22Rv1 (cell line): ENCODE data around the gene CNOT4.

ENCODE experiments used
- H3K27ac ChIP-seq: fragments of 450-650 bp; 2 replicates; pipeline ENCODE4 v1.5.1; 2017
- ZFX ChIP-seq: fragments of 450-650 bp; IDR thresholded peaks from 2 replicates; pipeline ENCODE4 v1.6.1; 2017; ENCODE audit warnings: antibody characterized with exemption, borderline replicate concordance
- TF ChIP-seq, protein P1 (sequence below): fragments of 450-650 bp; IDR thresholded peaks from 2 replicates; pipeline ENCODE4 v1.5.1; 2017; ENCODE audit warnings: mild to moderate bottlenecking

The CNOT4 gene

GRCh38 chr7:135550196-135550595, 40.3 kb upstream of the CNOT4 start:
- no peak for TF ChIP-seq ZFX
- TF ChIP-seq, protein P1, sequence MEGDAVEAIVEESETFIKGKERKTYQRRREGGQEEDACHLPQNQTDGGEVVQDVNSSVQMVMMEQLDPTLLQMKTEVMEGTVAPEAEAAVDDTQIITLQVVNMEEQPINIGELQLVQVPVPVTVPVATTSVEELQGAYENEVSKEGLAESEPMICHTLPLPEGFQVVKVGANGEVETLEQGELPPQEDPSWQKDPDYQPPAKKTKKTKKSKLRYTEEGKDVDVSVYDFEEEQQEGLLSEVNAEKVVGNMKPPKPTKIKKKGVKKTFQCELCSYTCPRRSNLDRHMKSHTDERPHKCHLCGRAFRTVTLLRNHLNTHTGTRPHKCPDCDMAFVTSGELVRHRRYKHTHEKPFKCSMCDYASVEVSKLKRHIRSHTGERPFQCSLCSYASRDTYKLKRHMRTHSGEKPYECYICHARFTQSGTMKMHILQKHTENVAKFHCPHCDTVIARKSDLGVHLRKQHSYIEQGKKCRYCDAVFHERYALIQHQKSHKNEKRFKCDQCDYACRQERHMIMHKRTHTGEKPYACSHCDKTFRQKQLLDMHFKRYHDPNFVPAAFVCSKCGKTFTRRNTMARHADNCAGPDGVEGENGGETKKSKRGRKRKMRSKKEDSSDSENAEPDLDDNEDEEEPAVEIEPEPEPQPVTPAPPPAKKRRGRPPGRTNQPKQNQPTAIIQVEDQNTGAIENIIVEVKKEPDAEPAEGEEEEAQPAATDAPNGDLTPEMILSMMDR = no peak
- no peak overlapping the region for H3K27ac ChIP-seq

GRCh38 chr7:135541029-135541428, 31.1 kb upstream of the CNOT4 start:
- TF ChIP-seq, protein P1 = no peak
- TF ChIP-seq ZFX = no peak

GRCh38 chr7:135539629-135540028, 29.7 kb upstream of the CNOT4 start:
- TF ChIP-seq ZFX = no peak
- TF ChIP-seq, protein P1 = no peak
- no peak overlapping the region for H3K27ac ChIP-seq

More at GRCh38 chr7:135541029-135541428, 31.1 kb upstream of the CNOT4 start:
- H3K27ac ChIP-seq = no peak overlapping the region

DNA sequence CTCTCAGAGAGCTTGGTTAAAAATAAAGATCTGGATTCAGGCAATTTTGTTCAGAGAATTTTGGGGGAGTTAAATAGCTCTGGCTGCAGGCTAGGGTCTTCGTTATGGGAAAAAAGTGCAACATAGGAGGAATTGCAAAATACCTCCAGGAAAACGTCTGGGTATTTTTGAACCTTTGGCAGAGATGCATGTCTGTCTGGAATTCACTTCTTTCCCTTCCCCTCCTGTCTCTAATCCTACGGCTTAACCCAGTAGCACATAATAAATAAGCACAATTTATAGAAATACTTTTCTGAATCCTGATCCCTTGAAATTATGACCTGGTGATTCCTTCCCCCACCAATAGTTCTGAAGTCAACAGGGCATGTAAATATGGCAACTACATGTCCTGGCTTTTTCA, 28.5 kb upstream of the CNOT4 start:
- TF ChIP-seq ZFX = no peak
- TF ChIP-seq, protein P1 = no peak
- no peak overlapping the region for H3K27ac ChIP-seq

- TF ChIP-seq, protein P1 = no peak
- TF ChIP-seq ZFX = no peak
- no peak overlapping the region for H3K27ac ChIP-seq
Observed at GRCh38 chr7:135537905-135538304, 28.0 kb upstream of the CNOT4 start.

DNA sequence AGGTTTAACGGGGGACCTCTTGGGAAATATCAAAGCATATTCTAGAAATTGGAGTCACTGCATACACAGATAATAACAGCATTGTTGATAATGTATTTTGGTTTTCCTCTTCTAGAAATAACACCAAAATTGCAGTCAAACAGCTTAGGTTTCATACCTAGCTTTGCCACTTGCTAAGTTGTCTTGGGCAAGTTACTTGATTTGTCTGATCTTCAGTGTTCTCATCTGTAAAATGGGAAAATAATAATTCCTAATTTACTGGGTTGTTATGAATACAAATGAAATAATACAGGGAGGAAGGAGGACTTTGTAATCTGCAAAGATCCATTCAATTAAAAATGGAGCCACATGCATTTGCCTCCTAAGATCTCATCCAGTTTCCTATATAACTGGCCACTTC, 27.6 kb upstream of the CNOT4 start:
- no peak overlapping the region for H3K27ac ChIP-seq
- no peak for TF ChIP-seq ZFX
- TF ChIP-seq, protein P1 = no peak

DNA sequence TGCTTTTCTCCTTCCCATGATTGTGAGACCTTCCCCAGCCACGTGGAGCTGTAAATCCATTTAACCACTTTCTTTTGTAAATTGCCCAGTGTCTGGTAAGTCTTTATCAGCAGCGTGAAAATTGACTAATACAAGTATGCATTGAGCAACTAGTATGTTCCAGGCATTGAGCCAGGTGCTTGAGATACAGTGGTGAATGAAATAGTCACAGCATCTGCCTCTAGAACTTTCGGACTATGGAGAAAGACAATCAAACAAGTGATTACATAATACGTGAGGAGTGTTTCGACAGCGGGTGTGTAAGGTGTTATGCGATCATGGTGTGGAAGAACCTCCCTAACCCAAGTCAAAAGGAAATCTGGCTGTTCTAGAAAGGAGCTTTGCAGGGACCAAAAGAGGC, 26.2 kb upstream of the CNOT4 start:
- no peak overlapping the region for H3K27ac ChIP-seq
- TF ChIP-seq, protein P1 = no peak
- TF ChIP-seq ZFX = no peak
